RPMI7951 (cell line): ENCODE results near the gene AMELY. TPM values are rescaled to one million over a fixed set of nuclear protein-coding genes. Genes with fewer than 3 reads are reported as not detected.

Experiments
- total RNA-seq: library from RNA; depleted of rRNA; stranded (reverse); fragments of >200 nt; shearing (Covaris generic); gene quantifications from 2 replicates; pipeline ENCODE4 v1.2.3, GENCODE V29; 2014; rRNA removed

AMELY gene
- total RNA-seq, 1 experiment from 2014 or later = not detected

Other genes with a start within 250 kb of the AMELY start
- not detected in 2 replicates for gene TBL1Y, start 1.1 kb downstream of the AMELY start, total RNA-seq